Hematopoietic multipotent progenitor cell (in vitro differentiated cells): ENCODE results near the gene CRYBG2. TPM values are rescaled to one million over a fixed set of nuclear protein-coding genes. Genes with fewer than 3 reads are reported as not detected.
"Not testable (repeated sequence)": the region's sequence is repeated elsewhere in the genome, so short reads cannot be mapped to it uniquely, and the experiment has no call there.

ENCODE experiments used
- DNase-seq, 3 donors: peaks; one replicate each; pipeline ENCODE4 v3.0.0-alpha.2; 2011 to 2015; ENCODE audit warnings: low read depth in 2 of 3, low spot score in 2 of 3
- total RNA-seq: library from RNA; depleted of rRNA; stranded (reverse); fragments of >200 nt; gene quantifications from one replicate; pipeline ENCODE4 v1.2.3, GENCODE V29; 2012

The CRYBG2 gene
- total RNA-seq, 1 donor, result under 0.01 TPM

DNA sequence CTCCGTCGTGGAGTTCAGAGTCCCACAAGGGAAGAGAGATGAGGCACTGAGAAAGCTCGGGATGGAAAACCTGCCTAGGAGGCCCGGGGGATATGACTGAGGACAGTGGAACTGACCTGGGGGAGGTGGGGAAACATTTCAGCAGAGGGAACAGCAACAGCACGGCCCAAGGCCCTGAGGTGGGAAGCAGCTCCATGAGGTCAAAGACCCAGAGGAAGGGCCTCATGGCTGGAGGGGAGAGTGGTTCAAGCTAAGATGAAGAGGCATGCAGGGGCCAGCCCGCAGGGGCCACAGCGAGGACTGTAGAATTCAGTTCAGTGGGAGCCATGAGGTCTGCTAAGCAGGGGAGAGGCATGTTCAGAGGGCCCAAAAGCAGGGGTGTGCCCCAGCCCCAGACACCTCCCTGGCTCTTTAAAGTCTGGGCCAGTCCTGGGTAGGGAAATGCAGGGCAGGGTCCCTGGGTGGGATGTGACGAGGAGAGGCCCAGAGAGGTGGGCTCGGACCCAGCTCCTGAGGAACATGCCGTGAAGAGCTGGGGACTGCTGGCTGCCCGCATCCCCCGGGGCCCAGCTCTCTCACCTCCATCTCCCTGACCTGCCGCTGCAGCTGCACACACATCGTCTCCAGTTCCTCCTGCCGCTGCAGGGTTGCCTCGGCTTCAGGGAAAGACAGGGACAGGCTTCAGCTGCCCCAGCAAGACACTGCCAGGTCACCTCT is 57.4 kb downstream of the CRYBG2 start:
- no peak for DNase-seq

DNA sequence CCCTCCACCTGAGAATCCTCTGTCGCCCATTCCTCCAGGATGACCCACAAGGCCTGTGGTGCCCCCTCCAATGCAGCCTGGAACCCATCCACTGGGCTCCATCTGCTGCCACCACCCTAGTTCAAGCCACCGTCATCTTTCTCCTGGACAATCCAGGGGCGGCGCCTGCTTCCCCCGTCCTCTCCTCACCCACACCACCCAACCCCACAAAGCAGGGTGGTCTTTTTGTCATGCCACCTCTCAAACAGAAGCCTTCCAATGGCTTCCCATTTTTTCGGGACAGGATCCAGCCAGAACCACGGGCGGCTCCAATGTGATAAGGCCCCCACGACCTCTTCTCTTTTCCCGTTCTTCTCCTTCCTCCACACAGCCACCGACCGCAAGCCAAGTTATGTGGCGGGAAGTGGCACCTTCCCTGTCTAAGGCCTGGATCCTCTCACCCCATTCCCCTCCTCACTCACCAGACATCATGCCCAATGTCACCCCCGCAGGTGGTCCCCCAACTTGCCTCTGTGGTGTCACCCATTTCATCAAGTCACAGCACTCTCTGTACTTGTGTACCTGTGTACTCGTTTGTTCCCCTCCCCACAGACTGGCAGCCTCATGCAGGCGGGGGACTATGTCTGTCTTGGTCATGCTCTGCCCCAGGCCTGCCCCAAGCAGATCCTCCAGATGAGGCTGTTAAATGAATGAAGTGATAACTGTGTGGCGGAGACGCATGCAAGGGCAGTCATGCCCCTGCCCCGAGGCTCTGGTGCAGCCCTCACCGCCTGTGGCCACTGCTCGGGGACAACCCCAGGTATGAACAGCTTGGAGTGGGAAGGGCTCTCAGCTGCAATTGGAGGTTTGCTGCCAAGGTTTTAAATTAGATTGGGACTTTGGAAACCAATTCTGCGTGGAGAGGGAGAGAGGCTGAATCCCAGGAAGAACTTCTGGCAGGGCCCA is 58.5 kb downstream of the CRYBG2 start:
- DNase-seq, result no peak

- no peak for DNase-seq
These were observed 59.9 kb downstream of the CRYBG2 start for GRCh38 chr1:26293911-26294463.

- DNase-seq, result not testable (repeated sequence)
These were observed 61.2 kb downstream of the CRYBG2 start for GRCh38 chr1:26292735-26293134.

GRCh38 chr1:26291939-26292338 is 62.0 kb downstream of the CRYBG2 start:
- no peak for DNase-seq

GRCh38 chr1:26291433-26291832 is 62.5 kb downstream of the CRYBG2 start:
- DNase-seq, result no peak

- DNase-seq, result no peak
These were observed 63.1 kb downstream of the CRYBG2 start for GRCh38 chr1:26290882-26291261.

- DNase-seq, result peak in 2 of 3 donors; percentile 42 to 49
These were observed 63.6 kb downstream of the CRYBG2 start for GRCh38 chr1:26290122-26290881.

DNA sequence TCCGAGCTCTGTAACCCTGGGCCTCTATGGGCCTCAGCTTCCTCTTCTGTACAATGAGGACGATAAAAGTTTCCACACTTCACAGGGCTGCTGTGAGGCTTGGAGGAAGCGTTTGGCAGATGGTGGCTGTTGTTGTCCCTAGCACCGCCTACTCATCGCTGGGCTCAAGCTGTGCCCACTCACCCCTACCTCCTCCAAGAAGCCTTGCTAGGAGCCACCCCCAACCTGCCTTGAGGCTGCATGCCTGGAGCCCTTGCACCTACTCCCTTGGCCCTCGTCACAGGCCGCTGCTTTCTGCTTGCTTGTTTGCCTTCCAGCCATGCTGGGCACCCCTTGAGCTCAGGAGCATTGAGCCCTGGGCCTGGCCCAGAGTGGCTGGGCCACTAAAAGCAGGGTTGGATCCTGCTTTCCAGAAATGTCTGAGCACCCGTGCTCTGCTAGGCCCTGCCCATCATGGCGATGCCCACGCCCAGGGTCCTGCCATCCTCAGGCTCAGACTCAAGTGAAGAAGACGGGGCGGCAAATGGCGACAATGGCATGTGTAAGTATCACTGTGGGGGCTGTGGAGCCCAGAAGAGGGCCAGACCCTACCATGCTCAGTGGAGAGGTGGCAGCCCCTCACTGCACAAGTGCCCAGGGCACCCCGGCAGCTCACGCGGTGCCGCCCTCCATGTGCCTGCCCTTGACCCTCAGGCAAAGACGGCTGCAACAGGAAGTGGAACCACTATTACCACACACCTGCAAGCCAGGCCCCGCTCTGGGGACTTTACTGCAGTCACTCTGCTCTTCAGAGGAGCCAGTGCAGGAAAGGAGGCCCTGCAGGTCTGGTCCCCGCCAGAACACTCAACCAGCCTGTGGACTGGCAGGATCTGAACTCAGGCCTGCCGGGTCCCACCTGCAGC is 64.5 kb downstream of the CRYBG2 start:
- peak in 2 of 3 donors; percentile 87 to 96 for DNase-seq

DNA sequence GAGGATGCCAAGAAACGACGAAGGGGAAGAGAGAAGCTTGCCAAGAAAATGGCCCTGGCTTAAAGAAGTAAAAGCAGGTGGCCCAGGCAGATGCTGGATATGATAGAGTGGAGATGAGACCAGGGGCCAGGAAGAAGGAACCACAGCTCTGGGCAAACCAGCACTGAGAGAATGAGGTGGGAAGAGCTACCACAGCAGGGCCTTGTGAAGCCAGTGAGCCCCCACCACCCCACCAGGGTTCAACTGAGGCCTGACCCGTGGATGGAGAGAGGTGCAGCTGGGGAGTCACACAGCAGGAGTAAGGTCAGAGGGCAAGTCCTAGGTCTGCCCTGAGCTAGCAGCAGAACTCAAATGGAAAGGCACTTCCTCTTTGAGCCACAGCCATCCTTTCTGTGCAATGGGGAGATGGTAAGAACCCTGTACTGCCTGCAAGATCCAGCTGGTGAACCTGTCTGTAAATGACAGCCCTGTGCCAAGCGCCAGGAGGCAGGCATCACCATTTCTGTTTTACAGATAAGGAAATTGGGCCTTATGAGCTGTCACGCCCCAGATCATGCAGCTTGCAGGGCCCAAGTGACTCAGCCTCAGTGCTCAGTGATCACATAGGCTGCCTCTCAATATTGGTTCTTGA is 65.5 kb downstream of the CRYBG2 start:
- DNase-seq, result peak in 2 of 3 donors; percentile 73 to 89

GRCh38 chr1:26287811-26288210 is 66.1 kb downstream of the CRYBG2 start:
- no peak for DNase-seq

GRCh38 chr1:26287033-26287711 is 66.8 kb downstream of the CRYBG2 start:
- peak in 2 of 3 donors; percentile 80 to 93 for DNase-seq

DNA sequence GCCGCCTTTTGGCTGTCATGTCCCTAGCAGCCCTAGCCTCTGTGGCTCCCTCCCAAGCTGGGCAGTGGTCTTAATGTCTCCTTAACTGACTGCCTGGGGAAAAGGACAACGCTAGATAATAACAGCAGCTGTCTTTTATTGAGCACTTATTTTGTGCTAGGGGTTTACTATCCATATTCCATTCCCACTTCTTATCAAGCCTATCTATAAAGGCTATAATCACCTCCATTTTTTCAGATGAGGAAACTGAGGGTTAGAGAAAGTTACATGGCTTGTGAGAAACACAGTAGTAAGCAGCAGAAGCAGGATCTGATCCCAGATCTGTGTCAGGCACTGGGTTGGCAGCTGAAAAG is 67.9 kb downstream of the CRYBG2 start:
- no peak for DNase-seq

DNA sequence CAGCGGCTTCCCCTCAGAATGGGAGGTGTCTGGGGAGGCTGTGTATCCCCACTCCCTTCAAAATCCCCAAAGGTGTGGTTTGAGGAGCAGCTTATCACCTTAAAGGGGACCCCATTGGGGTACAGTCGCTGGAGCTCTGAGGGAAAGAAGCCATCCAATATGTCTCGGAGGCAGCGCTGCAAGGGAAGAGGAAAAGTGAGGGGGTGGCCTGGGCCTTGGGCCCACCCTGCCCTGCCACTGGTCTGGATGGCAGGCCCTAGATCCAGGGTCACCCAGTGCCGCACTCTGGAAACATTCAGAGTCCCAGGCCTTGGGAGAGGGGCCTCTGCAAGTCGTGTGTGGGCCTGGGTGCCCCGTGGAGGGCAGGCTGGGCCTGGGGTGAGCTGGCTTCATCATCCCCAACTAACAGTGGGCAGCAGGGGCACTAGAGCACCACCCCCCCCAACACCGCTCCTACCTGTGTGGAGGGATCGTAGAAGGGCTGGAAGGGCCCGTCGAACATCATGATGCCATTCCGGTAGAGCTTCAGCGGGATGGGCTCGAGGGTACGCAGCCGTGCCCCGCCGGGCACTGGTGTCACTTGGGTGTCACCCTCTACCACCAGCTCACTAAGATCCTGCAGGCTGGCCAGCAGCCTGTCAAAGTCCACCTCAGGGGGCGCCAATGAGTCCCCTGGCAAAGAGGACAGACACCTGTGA is 68.4 kb downstream of the CRYBG2 start:
- DNase-seq, result no peak

GRCh38 chr1:26284597-26285347 is 69.2 kb downstream of the CRYBG2 start:
- peak; percentile 75 to 99 (median 98) for DNase-seq

DNA sequence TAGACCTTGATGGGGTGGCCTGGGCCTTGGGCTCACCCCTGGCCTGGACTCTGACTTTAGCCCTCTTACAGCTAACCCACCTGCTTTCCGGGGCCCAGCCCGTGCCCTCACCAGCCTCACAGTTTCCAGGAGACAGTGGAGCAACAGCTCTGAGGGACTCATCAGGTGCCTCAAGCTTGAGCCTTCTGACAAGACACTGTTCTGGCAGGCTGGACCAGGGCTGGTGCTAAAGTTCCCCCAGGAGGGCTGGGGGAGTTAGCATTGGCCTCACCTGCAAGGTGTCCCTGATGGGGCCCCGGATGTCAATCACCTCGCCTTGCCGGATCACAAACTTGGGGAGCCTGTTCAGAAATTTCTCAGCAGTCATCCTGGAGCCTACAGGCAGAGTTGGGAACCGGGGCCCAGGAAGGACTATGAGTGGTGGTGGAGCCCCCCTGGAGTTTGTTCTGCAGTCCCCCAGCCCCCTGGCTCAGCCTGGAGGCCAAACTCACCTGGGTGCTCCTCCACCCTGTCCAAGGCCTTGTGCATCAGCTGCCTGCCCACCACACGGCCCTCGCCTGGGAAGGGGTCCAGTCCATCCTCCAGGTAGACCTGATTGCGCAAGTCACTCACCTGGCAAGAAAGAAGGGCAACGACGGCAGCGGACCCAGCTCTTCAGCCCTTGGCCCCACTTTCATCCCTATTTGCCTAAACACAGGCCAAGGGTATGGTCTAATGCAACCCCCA is 69.9 kb downstream of the CRYBG2 start:
- no peak for DNase-seq
